Nephron (organoid): Measurements from ENCODE around the gene SEC24A.
"Not testable (repeated sequence)": the region's sequence is repeated elsewhere in the genome, so short reads cannot be mapped to it uniquely, and the experiment has no call there.

Experiments
- H3K27ac Mint-ChIP-seq, 3 experiments: 2 replicates each; pipeline ENCODE4 v1.8.0; 2020; ENCODE audit warnings: mixed read lengths in 3 of 3, mild to moderate bottlenecking in 2 of 3, moderate library complexity in 1 of 3
- H3K27me3 Mint-ChIP-seq: 2 replicates; pipeline ENCODE4 v1.8.0; 2021; ENCODE audit warnings: low read depth, mild to moderate bottlenecking, moderate library complexity, mixed read lengths
- H3K36me3 Mint-ChIP-seq: 2 replicates; pipeline ENCODE4 v1.8.0; 2020; ENCODE audit warnings: low read depth, mixed read lengths
- H3K4me1 Mint-ChIP-seq: 2 replicates; pipeline ENCODE4 v1.8.0; 2020; ENCODE audit warnings: mixed read lengths
- H3K4me3 Mint-ChIP-seq, 3 experiments: 2 replicates each; pipeline ENCODE4 v1.8.0; 2020; ENCODE audit warnings: mild to moderate bottlenecking in 3 of 3, mixed read lengths in 3 of 3, moderate library complexity in 2 of 3
- H3K9me3 Mint-ChIP-seq: 2 replicates; pipeline ENCODE4 v1.8.0; 2020; ENCODE audit warnings: mixed read lengths
- TF ChIP-seq, protein P1 (sequence below), 3 experiments: fragments of 200-600 bp; sonication (generic); IDR thresholded peaks; one replicate each; pipeline ENCODE4 v1.5.0; 2021; ENCODE audit warnings: antibody characterized with exemption in 3 of 3; ENCODE audit not compliant: unreplicated experiment in 3 of 3

SEC24A gene

GRCh38 chr5:134648425-134649162, at the start of gene SEC24A:
Gene SEC24A (plus strand): TSS chr5:134648785. CDS start chr5:134649077, 292 bp downstream.
- H3K4me1 Mint-ChIP-seq, result peaks cover 18% of the 10 kb centered on the region
- no peaks in the 10 kb centered on the region for H3K27me3 Mint-ChIP-seq
- H3K9me3 Mint-ChIP-seq, result no peaks in the 10 kb centered on the region
- H3K36me3 Mint-ChIP-seq, result peaks cover 3% of the 10 kb centered on the region
- TF ChIP-seq, protein P1, sequence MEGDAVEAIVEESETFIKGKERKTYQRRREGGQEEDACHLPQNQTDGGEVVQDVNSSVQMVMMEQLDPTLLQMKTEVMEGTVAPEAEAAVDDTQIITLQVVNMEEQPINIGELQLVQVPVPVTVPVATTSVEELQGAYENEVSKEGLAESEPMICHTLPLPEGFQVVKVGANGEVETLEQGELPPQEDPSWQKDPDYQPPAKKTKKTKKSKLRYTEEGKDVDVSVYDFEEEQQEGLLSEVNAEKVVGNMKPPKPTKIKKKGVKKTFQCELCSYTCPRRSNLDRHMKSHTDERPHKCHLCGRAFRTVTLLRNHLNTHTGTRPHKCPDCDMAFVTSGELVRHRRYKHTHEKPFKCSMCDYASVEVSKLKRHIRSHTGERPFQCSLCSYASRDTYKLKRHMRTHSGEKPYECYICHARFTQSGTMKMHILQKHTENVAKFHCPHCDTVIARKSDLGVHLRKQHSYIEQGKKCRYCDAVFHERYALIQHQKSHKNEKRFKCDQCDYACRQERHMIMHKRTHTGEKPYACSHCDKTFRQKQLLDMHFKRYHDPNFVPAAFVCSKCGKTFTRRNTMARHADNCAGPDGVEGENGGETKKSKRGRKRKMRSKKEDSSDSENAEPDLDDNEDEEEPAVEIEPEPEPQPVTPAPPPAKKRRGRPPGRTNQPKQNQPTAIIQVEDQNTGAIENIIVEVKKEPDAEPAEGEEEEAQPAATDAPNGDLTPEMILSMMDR (IDR thresholded peaks at IDR 0.05; ENCODE audit: unreplicated experiment in 3 of 3), result no peak
- H3K27ac Mint-ChIP-seq, result peak within 1 kb of the TSS; percentile 98 to 99 (median 98)
- peak within 1 kb of the TSS; percentile 87 to 97 (median 93) for H3K4me3 Mint-ChIP-seq

DNA sequence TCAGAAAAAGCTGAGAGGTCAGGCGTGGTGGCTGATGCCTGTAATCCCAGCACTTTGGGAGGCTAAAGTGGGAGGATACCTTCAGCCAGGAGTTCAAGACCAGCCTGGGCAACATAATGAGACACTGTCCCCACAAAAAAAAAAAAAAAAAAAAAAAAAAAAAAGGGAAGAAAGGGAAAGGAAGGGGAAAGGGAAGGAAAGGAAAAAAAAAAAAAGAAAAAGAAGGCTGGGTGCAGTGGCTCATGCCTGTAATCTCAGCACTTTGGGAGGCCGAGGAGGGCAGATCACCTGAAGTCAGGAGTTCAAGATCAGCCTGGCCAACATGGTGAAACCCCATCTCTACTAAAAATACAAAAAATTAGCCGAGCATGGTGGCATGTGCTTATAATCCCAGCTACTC, 48.8 kb upstream of the SEC24A start:
- not testable (repeated sequence) for H3K36me3 Mint-ChIP-seq, H3K9me3 Mint-ChIP-seq, H3K27ac Mint-ChIP-seq, H3K4me3 Mint-ChIP-seq, H3K4me1 Mint-ChIP-seq, H3K27me3 Mint-ChIP-seq

DNA sequence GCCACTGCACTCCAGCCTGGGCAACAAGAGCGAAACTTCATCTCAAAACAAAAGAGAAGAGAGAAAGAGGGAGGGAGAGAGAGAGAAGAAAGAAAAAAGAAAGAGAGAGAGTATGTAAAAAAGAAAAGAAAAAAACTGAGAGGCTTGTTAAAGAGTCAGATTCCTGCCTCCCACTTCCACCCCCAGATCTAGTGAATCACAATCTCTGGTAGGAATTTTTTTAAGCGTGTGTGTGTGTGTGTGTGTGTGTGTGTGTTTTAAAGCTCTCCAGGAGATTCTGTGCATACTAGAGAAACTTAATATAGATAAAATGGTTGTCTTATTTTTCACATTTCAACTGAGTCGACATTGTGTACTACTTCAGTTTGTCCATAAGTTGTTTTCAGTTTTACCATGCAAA, 48.0 kb upstream of the SEC24A start:
- Mint-ChIP-seq H3K4me3 (no peak overlapping the region), H3K4me1 (no peaks in the 10 kb centered on the region), H3K9me3 (no peaks in the 10 kb centered on the region), H3K27me3 (no peaks in the 10 kb centered on the region), H3K27ac (no peak overlapping the region), H3K36me3 (peaks cover 6% of the 10 kb centered on the region)
- TF ChIP-seq, protein P1 (IDR thresholded peaks at IDR 0.05; ENCODE audit: unreplicated experiment in 3 of 3), result no peak

GRCh38 chr5:134603059-134603458, 45.5 kb upstream of the SEC24A start:
- TF ChIP-seq, protein P1 (IDR thresholded peaks at IDR 0.05; ENCODE audit: unreplicated experiment in 3 of 3), result no peak
- Mint-ChIP-seq H3K27me3 (no peaks in the 10 kb centered on the region), H3K9me3 (no peaks in the 10 kb centered on the region), H3K27ac (no peak overlapping the region), H3K4me3 (no peak overlapping the region), H3K36me3 (peaks cover 26% of the 10 kb centered on the region), H3K4me1 (no peaks in the 10 kb centered on the region)

GRCh38 chr5:134604908-134605307, 43.7 kb upstream of the SEC24A start:
- Mint-ChIP-seq H3K27me3 (no peaks in the 10 kb centered on the region), H3K4me1 (no peaks in the 10 kb centered on the region), H3K36me3 (peaks cover 43% of the 10 kb centered on the region), H3K4me3 (no peak overlapping the region), H3K27ac (no peak overlapping the region), H3K9me3 (no peaks in the 10 kb centered on the region)
- TF ChIP-seq, protein P1 (IDR thresholded peaks at IDR 0.05; ENCODE audit: unreplicated experiment in 3 of 3), result no peak

DNA sequence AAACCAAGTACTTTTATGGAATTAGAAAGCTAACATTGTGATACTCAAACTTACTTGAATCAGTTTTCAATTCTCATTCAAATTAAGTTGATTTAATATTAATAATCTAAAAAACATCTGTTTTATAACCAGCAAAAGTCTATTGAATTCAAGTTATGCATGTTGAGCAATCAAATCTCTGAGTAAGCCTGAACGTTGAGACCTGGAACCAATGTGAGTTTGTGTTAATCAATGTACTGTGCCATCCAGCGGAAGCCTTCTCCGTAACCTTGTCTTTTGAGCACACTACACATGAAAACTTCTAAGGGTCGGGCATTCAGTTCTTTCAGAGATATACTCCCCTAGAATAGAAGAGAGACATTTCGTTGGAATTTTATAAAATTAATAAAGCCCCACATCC, 41.9 kb upstream of the SEC24A start:
- H3K27me3 Mint-ChIP-seq, result no peaks in the 10 kb centered on the region
- TF ChIP-seq, protein P1 (IDR thresholded peaks at IDR 0.05; ENCODE audit: unreplicated experiment in 3 of 3), result no peak
- peaks cover 56% of the 10 kb centered on the region for H3K36me3 Mint-ChIP-seq
- H3K27ac Mint-ChIP-seq, result no peak overlapping the region
- no peaks in the 10 kb centered on the region for H3K4me1 Mint-ChIP-seq
- no peaks in the 10 kb centered on the region for H3K9me3 Mint-ChIP-seq
- no peak overlapping the region for H3K4me3 Mint-ChIP-seq
